HG03280 (cell line): Measurements from ENCODE around the gene PLBD2.
A peak's percentile ranks its signal among the peaks of the same experiment; 100 is the strongest.

Source experiments
- ATAC-seq: cut with Tn5 transposase; IDR thresholded peaks from one replicate; pipeline ENCODE4 v1.9.1; 2021; ENCODE audit warnings: mild to moderate bottlenecking, moderate library complexity; ENCODE audit not compliant: unreplicated experiment

Gene PLBD2, protein sequence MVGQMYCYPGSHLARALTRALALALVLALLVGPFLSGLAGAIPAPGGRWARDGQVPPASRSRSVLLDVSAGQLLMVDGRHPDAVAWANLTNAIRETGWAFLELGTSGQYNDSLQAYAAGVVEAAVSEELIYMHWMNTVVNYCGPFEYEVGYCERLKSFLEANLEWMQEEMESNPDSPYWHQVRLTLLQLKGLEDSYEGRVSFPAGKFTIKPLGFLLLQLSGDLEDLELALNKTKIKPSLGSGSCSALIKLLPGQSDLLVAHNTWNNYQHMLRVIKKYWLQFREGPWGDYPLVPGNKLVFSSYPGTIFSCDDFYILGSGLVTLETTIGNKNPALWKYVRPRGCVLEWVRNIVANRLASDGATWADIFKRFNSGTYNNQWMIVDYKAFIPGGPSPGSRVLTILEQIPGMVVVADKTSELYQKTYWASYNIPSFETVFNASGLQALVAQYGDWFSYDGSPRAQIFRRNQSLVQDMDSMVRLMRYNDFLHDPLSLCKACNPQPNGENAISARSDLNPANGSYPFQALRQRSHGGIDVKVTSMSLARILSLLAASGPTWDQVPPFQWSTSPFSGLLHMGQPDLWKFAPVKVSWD

DNA sequence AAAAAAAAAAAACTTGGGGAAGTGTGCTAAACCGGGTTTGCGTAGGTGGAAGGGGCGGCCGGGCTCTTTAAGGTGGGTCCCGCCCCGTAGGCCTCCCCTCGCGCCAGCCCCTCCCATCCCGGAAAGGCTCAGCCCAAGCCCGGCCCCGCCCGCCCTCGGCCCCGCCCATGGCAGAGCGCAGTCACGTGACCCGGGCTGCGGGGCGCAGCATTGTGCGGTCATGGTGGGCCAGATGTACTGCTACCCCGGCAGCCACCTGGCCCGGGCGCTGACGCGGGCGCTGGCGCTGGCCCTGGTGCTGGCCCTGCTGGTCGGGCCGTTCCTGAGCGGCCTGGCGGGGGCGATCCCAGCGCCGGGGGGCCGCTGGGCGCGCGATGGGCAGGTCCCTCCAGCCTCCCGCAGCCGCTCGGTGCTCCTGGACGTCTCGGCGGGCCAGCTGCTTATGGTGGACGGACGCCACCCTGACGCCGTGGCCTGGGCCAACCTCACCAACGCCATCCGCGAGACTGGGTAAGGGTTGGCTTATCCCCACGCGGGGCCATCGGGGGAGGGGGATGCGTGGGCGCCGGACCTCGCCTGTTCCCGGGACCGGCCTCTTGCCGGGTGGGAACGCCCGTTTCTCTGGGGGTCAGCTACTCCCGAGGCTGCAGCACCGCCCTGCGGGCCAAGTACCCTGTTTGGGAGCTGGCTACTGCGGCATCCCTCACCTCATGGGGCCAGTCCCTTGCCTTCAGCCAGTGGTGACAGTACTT is at the start of gene PLBD2:
Gene PLBD2 (plus strand): TSS at position 207 of the 752 bp plus-strand sequence. CDS start 14 bp downstream, at position 221.
- ATAC-seq, result peak; percentile 86

DNA sequence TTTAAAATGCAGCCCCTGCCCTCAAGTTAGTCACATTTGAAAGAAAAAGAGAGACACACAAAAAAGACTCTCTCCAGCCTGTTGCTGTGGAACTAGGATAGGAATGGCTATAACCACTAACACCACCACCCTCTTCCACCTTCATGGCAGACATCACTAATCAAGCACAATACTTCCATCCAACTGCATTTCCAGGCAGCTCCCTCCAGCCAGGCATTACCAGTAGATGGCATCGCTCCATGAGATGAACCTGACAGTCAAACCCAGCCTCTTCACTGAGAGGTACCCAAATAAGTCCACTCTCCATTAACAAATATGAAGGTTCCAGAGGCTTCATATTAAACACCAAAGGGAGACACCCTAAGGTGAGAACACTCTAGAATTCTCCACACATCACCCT is 47.9 kb upstream of the PLBD2 start:
- no peak for ATAC-seq

DNA sequence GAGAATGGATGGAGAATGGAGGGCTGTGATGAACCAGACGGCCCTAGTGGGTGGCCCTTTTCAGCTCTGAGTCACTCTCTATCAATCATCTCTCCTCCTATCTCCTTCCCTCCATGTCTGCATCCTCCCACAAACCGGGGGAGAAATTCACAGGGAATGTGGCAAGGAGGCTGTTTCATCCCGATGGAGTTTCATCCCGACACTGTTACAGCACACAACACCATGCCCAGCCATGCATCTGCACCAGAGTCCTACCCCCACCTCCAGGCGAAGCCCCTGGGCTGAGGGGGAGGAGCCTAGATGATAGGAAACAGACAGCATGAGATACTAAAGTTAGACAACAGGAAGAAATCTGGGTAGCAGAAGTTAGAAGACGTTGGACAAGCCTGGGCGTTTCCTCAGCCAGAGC is 44.3 kb upstream of the PLBD2 start:
- ATAC-seq, result no peak

DNA sequence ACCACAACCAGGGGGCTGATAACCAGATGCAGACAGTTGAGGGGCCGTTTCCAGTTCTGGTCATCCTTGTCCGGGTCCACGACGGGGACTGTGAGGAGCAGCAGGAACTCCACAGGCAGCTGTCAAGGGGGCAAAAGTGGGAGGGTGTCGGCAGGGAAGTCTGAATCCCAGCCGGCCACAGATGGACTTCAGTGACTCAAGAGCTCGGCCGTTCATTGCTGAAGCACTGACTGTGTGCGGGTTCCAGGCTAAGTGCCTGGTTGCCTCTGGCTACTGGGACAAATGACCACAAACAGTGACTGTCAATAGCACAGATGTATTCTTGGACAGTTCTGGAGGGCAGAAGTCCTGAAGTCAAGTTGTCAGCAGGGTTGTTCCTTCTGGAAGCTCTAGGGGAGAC is 43.0 kb upstream of the PLBD2 start:
- ATAC-seq, result no peak

DNA sequence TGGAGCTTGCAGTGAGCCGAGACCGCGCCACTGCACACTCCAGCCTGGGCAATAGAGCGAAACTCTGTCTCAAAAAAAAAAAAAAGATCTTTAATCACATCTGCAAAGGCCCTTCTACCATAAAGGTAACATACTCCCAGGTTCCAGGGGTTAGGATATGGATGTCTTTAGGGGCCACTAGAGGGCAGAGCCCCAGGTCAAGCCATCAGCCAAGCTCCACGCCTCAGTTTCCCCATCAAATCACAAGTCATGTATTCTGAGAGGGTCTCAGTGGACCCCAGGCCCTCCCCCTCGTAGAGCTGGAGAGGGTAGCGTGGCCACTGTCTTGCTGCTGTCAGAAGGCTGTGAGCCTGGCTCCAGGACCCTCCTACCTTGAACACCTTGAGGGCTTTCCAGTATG is 42.2 kb upstream of the PLBD2 start:
- ATAC-seq, result no peak

DNA sequence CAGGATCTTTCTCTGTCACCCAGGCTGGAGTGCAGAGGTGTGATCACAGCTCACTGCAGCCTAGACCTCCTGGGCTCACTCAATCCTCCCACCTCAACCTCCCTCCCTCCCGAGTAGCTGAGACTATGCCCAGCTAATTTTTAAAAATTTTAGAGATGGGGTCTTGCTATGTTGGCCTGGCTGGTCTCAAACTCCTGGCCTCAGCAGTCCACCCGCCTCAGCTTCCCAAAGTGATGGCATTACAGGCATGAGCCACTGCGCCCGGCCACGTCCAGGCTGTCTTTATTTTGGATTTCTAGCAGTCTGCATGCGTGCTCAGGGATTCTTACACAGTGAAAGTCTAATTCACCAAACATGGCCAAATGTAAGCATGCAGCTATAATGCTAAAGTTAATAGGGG is 41.3 kb upstream of the PLBD2 start:
- ATAC-seq, result no peak

DNA sequence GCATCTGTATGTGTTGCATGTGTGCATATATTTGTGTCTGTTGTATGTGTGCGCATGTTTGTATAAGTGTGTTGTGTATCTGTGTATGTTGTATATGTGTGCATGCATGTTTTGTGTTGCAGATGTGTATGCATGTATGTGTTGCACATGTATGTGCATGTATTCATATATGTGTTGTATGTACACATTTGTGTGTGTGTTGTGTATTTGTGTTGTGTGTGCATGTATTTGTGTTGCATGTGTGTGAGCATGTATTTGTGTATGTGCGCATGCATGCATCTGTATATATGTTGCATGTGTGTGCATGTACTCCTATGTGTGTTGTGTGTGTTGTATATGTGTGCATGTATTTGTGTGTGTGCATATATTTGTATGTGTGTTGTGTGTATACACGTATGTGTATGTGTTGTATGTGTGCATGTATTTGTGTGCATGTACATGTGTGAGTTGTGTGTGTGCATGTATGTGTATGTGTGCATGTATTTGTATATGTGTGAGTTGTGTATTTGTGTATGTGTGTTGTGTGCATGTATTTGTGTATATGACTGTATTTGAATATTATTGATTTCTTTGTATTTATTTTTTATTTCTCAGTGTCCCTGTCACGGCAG is 40.2 kb upstream of the PLBD2 start:
- ATAC-seq, result no peak

DNA sequence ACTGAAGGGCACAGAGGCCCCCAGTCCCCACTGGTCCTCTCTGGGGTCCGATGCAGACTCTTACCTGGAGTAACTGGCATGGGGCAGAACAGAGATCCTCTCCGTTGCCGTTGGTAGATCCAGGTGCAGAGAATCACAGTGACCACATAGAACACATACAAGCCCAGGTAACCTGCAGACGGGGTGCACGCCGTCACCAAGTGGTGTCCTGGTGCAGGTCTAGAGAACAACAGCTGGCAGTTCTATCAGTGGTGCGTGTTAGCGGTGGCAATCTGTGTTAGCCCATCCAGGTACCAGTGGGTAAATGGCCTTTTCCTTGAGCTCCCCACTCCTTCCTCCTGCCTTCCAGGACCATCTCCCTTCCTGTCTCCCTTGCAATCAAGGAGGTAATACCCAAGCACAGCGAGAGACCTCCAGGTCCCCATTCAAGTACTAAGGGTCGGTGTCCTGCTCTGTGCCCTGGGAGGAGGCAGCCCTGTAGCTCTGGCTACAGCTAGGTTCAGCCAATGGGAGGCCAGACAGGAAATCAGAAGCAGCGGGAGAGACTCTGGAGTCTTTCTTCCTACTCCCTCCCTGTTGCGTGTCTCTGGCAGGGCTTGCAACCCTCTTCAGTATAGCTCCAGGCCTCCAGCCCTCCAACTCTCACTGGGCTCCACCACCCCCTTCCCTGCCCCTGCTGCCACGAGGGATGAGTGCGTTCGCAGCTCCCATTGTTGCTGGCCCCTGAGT is 39.3 kb upstream of the PLBD2 start:
- ATAC-seq, result no peak

DNA sequence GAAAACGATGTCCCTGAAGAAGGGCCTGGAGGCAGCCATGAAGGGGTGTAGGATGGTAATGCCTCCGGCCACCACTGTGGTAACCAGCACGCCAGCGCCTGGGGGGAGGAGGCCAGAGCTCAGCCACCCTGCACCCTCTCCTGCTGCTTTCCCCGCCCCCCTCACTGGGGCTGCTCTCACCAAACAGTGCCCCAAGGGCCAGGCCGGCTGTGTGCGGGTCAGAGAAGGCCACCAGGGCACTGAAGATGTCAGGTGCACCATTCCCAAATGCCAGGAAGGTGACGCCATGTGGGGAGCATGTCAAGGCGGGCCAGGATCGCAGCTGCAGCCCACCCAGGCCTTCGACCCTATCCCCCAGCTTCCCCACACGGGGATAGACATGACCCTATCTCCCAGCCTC is 38.0 kb upstream of the PLBD2 start:
- ATAC-seq, result no peak

DNA sequence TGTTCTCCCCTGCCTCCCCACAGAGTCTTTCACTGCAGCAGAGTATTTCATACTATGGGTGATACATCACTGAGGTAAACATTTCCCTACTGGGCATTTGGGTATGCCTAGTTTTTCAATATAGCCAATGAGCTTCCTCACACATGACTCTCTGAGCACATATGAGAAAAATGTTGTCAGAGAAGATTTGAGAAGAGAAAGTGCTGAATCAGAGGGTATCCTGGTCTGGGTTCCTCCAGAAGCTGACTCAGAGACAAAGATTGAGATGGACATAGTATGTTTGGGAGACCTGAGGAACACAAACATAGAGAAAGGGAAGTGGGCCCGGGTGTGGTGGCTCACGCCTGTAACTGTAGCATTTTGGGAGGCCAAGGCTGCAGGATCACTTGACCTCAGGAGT is 36.0 kb upstream of the PLBD2 start:
- ATAC-seq, result no peak

DNA sequence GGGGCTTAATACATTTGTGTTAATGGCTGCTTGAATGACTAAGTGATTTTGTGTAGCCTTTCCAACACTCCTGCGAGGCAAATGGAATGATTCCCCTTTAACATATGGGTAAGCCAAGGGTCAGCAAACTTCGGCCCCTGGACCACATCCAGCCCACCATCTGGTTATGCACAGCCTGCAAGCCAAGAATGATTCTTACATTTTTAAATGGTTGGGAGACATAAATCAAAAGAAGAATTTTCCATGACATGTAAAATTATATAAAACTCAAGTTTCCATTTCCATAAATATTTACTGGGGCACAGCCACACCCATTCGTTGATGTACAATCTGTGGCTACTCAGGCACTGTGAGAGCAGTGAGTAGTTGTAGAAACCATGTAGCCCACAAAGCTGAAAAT is 32.5 kb upstream of the PLBD2 start:
- ATAC-seq, result no peak

DNA sequence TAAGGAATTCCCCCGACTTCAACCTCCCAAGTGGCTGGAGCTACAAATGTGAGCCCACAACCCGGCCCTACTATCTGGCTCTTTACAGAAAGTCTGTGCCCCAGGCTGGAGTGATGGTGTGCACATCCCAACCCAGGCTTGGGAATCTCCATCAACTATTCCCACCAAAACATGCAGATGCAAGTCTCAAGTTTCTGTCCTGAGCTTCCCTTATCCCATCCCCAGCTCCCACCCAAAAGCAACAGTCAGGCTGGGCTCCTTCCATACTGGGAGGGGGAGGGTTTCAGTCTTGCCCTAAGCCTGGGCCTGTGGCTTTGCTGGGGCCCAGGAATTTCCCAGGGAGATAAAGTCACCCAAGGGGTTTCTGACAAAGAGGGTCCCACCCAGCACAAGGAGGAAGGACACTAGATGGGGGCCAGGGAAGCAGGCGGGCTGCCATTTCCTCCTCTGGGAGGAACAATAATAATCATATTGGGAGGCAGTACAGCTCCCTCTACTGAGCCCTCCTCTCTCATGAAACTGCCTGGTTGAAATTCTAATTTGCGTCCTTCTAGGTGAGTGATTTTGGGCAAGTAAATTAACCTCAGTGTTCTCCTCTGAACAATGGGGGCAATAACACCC is 31.5 kb upstream of the PLBD2 start:
- ATAC-seq, result no peak

DNA sequence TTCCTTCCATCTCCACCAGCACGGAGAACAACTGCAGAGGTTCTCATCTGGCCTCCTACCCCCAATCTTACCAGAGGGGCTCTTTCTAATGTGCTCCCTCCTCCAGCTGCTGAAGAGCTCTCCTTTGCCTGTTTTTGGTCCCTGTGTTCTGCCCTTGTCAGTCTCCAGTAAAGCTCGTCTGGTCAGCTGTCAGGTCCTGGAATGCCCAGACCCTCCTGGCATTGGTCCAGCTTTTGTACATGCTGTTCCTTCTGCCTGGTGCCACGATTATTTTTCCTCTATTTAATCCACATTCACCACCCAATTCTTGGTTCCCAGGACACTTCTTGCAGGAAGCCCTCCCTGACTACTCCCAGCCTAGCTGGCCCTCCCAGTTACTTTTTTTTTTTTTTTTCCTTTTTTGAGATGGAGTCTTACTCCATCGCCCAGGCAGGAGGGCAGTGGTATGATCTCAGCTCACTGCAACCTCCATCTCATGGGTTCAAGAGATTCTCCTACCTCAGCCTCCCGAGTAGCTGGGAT is 30.0 kb upstream of the PLBD2 start:
- ATAC-seq, result no peak

DNA sequence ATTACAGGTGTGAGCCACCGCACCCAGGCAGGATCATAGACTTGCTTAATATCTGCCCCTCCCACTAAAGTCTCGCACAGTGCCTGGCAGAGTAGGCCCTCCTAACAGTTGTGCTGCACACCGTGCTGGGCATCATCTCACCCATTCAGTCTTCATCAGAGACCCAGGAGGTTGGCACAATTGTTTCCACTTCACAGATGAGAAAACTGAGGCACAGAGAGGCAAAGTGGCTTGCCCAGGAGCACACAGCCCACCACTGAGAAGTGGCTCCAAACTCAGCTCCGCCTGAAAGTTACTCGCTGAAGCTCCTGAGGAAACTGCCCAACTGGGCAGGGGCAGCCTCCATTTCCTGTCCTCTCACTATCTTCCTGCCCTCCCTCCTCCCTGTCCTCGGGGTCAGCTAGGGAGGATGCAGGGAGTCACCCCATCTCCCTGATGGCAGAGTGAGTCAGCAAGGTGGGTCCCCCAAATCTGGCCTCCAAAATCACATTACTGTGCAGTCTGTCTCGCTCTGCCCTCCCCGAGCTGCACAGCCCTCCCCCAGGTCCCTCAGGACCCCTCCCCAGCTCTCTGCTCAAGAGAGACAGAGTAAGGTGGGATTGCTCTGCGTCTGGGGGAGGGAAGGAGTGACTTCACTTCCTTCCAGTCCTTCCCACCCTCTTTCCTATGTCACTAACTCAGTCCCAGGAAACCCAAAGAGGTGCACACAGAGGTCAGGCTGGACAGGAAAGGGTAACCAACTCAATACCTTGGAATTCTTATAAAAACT is 29.2 kb upstream of the PLBD2 start:
- ATAC-seq, result no peak

DNA sequence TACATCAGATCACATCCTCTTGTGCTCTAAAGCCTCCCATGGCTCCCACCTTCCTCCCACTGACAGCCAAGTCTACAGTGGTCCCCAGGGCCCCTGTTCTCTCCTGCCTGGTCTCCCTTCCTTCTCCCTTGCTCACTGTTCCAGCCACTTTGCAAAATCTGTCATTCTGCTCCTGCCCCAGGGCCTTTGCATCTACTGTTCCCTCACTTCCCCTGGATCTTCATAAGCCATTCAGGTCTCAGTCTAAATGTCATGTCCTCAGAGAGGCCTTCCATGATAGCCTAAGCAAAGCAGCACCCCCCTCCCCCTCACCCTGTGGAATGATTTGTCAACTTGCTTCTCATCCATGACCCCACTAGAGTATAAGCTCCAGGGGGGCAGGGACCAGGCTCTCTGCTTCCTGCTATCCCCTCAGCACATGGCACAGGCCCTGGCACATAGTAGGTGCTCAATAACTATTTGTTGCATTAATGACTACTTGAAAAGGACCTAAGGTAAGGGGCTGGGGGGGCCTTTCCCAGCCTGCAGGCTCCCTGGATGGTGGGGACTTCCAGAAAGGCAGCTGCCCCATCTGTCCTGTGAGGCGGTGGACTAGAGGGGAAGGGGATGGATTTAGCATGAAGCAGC is 28.5 kb upstream of the PLBD2 start:
- no peak for ATAC-seq

DNA sequence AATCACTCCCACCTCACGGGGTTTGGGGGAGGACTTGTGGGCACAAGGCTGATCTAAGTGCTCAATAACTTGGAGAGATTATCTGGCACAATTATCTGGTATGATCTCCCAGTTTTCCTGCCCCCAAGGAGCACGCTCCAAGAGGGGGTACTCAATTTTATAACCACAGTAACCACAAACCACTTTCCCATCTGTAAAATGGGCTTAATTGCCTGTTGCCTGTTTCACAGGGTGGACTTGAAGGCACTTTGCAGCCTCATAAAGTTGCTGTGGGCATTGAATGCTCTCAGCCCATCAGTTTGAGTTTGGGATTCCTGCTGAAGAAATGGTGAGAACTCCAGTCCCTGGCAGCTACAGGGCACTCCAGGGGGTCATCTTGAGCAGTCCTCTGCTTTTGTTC is 27.9 kb upstream of the PLBD2 start:
- no peak for ATAC-seq

DNA sequence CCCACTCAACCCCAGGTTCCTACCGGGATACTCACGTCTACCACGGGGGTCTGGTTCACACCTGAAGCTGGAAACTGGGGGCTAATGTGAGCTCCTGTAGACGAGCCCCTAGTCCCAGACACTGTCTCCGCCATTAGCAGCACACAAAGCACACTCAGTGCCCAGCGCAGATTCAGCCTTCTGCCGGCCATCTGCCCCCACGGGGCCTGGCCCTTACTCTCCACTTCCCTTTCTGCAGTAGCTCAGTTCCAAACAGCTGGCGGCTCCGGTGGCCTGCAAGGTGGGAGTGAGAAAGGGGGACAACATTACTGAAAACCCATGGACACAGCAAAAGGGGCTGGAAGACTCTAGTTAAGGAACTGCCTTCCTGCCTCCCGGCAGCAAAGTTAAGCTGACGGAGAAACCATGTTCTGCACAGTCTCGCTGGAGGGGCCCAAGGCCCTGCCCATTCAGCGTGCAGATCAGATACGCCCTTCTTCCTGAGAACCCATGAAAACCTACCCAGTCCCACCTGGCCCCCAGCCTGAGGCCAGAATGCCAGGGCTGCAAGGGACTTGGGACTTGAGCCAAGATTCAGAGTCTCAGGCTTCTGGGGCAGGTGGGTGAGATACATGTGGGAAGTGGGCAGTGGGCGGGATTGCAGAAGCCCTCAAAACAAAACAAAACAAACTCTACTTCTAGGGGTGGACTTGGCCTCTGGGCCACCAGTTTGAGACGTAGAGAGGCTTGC is 25.5 kb upstream of the PLBD2 start:
- no peak for ATAC-seq

DNA sequence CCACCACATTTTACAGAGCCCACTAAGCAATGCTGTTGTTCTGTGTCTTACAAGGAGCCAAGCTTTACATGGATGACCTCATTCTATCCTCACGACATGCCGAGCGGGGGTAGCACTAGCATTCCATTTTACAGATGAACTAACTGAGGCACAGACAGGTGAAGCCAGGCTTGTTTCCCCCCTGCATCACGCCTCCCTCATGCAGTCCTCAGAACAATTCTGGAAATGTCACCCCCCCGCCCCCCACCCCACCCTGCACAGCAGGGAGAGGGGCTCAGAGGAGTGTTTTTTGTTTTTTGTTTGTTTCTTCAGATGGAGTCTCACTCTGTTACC is 25.0 kb upstream of the PLBD2 start:
- no peak for ATAC-seq
